NOMO-1 treated with dmso at 0.1 percent for 144 hours (cell line): ENCODE measurements around the gene BEGAIN.
"Not testable (repeated sequence)": the region's sequence is repeated elsewhere in the genome, so short reads cannot be mapped to it uniquely, and the experiment has no call there.

Experiments
- DNase-seq: peaks from one replicate; lab custom pipeline; 2025; ENCODE audit not compliant: unreplicated experiment; lab: John Stamatoyannopoulos, UW

BEGAIN gene

GRCh38 chr14:100526632-100527031, 60.6 kb downstream of the BEGAIN start:
- no peak for DNase-seq

- DNase-seq = no peak
Observed at GRCh38 chr14:100526057-100526456, 61.2 kb downstream of the BEGAIN start.

GRCh38 chr14:100525615-100526014, 61.6 kb downstream of the BEGAIN start:
- DNase-seq = no peak

GRCh38 chr14:100524933-100525243, 62.3 kb downstream of the BEGAIN start:
- DNase-seq = peak; percentile 22

GRCh38 chr14:100524233-100524932, 62.8 kb downstream of the BEGAIN start:
- DNase-seq = no peak

GRCh38 chr14:100523843-100524169, 63.4 kb downstream of the BEGAIN start:
- DNase-seq = no peak

GRCh38 chr14:100523131-100523842, 63.9 kb downstream of the BEGAIN start:
- DNase-seq = no peak

- DNase-seq = no peak
Observed at GRCh38 chr14:100522616-100523099, 64.6 kb downstream of the BEGAIN start.

GRCh38 chr14:100506053-100506452, 81.2 kb downstream of the BEGAIN start:
- DNase-seq = not testable (repeated sequence)

- DNase-seq = no peak
Observed at GRCh38 chr14:100504372-100505078, 82.7 kb downstream of the BEGAIN start.

- no peak for DNase-seq
Observed at GRCh38 chr14:100503251-100503650, 84.0 kb downstream of the BEGAIN start.

- no peak for DNase-seq
Observed at GRCh38 chr14:100502622-100503220, 84.5 kb downstream of the BEGAIN start.

- DNase-seq = no peak
Observed at GRCh38 chr14:100500128-100500527, 87.1 kb downstream of the BEGAIN start.

GRCh38 chr14:100498068-100498467, 89.1 kb downstream of the BEGAIN start:
- no peak for DNase-seq

- DNase-seq = no peak
Observed at GRCh38 chr14:100495917-100496316, 91.3 kb downstream of the BEGAIN start.

- DNase-seq = no peak
Observed at GRCh38 chr14:100494645-100495044, 92.6 kb downstream of the BEGAIN start.

- DNase-seq = no peak
Observed at GRCh38 chr14:100490252-100490651, 97.0 kb downstream of the BEGAIN start.

GRCh38 chr14:100488057-100488456, 99.2 kb downstream of the BEGAIN start:
- DNase-seq = no peak

GRCh38 chr14:100487304-100487703, 99.9 kb downstream of the BEGAIN start:
- no peak for DNase-seq
